Urothelium cell line (cell line): ENCODE results near the gene PHC2.

ENCODE experiments used
- DNase-seq: peaks from one replicate; pipeline ENCODE4 v3.0.0; 2011; ENCODE audit warnings: low spot score, mixed read lengths
- FAIRE-seq: peaks from 2 replicates; lab custom pipeline; 2011; peaks lifted over from hg19 to GRCh38; lab: Jason Lieb, UNC

Gene PHC2

DNA sequence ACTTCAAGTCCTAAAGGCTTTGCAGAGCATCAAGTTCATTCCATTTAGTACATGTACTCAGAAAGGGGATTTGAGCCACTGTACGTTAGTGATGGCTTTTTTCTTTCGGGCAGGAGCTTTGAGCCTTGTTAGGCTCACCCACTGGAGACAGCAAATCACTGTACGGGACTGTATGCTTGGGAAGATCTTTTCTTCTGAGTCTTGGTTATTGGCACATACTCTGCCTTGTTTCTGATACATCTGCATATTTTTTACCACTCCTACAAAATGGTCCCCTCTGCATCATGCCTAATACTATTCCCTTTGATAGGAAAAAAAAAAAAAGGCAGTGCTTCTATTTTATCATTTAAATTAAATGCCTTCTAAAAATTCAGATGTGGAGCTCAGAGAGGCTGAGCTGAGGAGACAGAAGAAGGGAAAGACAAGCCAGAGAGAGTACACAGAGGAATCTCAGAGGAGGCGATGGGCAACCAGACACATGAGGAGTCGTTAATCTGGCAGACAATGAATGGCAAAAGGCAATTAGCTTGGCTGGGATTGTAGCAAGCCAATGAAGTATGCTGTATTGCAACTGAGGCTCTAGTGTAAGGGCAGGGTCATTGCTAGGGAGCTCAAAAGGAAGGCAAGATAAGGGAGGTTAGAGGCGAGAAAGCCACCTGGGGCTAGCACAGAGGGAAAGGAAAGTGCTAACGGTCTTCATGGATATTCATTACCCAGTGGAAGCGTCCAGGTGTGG, 39.4 kb downstream of the PHC2 start:
- no peak for FAIRE-seq
- no peak for DNase-seq

DNA sequence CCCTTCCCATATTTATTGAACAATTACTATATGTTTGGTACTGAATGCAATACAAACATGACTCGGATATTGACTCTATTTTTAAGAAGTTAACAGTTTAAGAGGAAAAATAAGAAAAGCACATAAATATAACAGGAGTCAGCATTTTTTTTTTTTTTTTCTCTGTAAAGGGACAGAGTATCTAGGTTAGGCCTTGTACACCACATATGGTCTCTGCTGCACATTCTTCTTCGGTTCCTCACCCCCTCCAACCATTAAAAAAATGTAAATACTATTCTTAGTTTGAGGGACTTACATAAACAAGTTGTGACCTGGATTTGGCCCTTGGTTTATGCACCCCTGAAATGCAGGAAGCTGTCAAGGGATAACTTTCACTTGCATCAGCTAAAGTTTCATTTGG, 40.4 kb downstream of the PHC2 start:
- DNase-seq = no peak
- FAIRE-seq = no peak

DNA sequence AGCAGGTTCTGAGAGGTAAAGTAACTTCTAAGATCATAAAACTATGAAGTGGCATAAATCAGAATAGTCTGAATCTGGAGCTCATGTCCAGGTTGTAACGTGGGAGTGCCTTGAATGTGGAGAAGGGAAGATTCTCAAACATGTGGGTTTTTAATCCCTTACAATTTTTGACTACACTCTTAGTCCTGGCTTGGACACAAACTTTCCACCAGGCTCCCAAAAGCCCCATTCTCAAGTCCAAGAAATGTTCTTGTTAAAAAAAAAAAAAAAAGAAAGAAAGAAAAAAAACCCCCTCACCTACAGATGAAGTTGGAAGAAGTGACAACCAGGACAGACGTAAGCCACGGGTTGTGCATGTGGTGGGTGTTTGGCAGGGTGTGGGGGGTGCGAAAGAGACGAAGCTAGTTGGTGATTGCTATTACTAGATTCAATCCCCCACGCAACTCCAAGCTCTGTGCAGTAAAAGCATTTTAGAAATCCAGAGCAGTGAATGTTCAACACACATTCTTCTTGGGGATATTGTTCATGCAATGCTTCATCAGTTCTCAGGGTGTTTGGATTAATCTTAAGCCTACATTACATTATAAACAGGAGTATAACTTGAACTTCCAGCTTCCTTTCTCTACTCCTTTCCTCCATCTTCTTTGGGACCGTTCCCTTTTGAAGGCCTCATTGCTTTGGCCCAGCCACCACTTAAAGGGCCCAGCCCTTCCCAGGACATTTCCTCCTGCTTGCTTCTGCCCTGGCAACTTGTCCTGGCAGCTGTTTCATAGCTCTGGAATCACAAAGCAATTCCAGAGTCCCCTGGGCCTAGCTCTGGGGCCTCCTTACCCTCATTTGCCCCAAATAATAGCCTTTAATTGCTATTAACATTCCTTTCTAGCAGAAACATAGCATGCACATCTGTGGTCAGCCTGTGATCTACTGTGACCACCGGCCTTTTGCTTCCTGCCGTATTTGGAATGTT, 41.8 kb downstream of the PHC2 start:
- FAIRE-seq = no peak
- no peak for DNase-seq

DNA sequence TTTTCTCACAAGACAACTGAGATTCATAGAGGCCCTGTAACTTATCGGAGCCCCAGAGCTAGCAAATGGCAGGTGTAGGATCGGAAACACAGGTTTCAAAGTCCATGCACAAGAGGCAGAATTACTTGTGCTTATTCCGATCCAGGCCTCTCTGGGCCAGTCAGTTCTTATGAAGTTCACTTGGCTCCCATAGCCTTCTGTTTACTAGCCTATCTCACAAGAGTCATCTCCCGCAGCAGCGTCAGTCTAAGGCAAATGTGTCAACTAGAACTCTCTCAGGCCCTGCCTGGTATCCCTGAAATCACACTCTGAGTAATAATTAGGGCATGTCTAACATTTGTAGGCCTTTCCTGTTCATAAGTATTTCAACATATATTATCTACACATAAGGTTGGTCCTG, 43.3 kb downstream of the PHC2 start:
- DNase-seq (no peak), FAIRE-seq (no peak)

DNA sequence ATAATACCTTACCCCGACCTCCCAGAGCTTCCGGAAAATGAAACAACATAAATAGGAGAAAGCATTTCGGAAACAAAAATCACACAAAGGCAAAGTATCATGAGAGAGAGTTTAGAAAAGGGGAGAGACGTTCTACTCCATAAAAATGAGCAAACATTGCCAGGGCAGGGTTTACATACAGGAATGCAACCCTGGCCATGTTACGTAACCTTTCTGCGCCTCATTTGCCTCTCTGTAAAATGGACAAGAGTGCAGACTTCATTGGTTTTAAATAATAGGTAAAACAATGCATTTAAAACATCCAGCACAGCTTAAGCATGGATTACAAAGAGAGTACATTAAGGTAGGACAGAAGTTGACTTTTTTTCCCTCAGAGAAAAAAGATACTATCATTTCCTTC, 45.6 kb downstream of the PHC2 start:
- FAIRE-seq = no peak
- DNase-seq = no peak

DNA sequence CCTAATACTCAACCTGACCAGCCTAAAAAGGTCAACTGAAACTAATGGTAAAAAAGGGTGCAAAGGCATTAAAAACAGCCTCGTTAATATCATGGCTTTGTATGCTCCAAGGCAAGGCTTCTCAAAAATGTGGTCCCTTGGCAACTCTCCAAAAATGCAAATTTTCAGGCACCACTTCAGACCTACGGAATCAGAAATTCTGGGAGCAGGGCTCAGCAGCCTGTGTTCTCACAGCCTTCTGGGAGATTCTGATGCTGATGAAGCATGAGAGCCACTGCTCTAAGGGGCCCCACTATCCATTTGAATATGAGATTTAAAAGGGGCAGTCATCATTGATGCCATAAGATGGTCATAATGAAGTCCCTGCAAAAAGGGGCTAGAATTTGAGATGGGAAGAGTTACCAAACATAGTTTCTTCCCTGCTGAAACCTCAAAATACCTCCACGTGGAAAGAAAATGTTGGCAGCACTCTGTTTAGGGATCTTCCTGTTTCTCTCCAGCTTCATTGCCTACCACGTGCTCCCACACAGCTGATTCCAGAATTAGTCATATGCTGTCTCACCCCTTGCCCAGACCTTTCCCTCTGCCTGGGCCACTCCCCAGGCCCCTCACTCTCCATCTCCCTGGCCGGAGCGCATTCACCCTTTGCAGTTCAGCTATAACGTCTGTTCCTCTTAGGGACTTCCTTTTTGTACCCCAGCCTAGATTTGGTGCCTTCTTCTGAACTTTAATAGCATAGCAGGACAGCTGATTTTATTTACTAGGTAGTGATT, 46.7 kb downstream of the PHC2 start:
- FAIRE-seq (no peak), DNase-seq (peak; percentile 50)

DNA sequence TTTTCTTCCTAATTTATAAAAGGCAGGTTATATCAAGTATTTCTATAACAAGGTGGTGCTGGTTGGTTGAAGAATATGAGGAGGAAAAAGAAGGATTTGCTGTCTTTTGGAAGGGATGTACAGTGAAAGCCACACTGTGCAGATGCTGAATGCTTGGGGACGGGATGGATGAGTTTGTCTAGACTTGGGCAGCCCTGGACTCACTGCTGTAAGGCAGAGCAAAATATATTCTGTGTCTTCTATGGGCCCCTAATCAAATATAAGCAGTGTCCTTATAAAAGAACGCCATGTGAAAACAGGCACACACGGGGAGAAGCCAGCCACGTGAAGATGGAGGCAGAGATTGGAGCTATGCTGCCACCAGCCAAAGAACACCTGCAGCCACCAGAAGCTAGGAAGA, 47.4 kb downstream of the PHC2 start:
- no peak for FAIRE-seq
- DNase-seq = no peak

DNA sequence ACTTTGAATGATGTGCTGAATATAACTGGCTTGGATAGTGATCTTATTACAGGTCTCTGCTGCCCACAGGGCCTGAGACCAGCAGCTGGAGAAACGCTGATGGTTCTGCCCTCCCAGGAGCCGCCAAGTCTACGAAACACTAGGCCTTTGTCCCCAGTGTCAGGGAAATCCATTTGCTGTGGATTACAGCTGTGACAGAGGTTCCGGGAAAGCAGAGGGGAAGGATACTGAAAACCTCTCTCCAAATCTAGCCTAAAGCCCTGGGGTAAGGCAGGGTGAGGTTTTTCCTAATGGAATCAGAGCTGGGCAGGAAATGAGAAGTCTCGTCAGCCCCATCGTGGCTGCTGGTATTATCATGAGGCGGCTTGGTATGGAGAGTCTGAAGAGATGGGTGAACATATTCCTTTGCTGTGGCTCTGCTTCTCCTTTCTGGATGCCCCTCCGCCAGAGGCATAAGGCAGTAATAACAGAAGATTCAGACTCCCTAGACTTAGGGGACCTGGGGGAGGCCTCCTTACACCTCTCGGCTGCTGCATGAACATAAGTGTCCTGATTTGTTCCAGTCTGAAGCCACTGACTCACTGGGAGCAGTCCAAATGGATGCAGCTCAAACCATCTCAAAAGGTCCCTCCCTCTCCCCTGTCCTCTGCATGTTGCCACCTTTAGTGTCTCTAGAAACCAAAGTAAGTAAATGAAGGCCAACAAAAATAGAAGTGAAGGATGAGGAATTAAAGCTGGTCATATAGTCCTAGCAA, 48.1 kb downstream of the PHC2 start:
- no peak for DNase-seq
- no peak for FAIRE-seq

DNA sequence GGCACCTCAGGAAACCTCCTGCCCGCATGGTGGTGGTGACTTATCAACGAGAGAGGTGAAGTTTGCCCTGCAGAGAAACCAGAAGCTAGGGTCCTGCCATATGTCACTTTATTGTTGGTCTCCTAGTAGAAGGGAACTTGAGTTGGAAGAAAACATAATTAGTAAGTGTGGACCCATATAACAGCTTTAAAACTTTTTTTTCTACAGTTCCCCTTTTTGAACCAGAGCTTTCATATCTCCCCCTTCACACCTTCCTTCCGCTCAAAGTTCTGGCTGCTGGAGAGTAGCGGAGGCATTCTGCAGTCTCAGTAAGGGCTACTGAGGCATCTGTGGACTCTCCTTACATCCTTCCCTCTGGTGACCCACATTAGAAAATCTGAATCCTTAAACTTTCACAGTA, 48.9 kb downstream of the PHC2 start:
- no peak for DNase-seq
- no peak for FAIRE-seq

DNA sequence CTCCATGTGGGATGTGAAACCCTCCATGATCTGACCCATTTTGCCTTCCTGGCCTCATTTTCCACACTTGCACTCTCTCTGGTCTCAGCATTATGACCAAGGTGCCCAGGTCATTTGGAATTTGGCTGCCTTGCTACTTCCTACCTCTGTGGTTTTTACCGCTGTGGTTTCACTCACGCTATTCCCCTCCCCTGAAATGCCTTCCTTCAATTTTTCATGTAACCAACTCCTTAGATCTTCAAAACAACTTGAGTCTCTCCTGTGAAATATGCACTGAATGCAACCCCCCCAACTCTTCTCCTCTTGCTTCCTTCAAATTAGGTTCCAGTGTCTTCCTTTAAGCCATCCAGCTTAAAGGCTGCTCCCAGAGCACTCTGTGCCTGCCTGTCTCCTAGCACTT, 50.1 kb downstream of the PHC2 start:
- DNase-seq (no peak), FAIRE-seq (no peak)

DNA sequence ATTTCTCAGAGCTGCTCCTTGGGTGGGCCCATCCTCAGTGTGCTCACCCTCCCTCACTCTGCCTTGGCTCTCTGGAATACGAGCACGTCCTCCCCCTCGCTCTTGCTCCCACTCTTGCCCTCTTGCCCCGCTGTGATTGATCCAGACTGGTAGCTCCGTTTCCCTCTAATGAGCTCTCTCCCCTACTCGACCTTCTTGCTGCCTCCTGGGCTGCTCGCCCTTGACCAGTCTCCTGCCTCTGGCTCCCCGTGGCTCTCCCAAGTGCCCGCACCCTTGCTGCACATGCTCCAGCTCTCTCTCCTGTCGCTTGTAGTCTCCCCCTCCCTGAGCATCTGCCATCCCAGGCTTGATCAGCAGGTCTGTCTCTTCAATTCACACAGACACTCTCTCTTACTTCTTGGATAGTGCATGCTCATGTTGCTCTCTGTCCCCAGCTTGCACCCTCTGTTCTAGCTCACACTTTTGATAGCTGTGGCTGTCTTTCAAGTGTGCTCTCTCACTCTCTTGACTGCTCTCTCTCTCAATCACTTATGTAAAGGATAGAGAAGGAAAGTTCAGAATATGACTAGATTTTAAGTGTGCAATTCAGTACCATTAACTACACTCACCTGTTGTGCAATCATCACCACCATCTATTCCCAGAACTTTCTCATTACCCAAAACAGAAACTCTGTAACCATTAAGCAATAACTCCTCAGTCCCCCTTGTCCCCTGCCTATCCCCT, 51.1 kb downstream of the PHC2 start:
- DNase-seq (no peak), FAIRE-seq (peak; percentile 9)

DNA sequence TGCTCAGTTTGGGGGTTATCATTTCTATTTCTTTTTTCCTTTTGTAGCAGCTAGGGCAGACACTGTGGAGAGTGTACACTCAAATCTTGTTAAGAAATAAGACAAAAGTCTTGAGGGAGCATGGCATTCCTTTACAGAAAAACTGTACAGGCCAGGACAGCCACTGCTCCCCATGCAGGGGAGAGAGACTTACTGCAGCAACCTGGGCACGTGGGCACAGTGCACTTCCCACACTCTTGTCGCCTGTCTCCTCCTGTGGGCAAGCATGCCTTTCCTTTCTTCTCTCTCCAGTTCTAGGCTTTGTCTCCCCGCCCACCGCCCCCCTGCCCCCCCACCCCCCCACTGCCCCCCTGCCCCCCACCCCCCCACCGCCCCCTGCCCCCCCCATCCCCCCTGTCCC, 51.9 kb downstream of the PHC2 start:
- no peak for DNase-seq
- FAIRE-seq = no peak

DNA sequence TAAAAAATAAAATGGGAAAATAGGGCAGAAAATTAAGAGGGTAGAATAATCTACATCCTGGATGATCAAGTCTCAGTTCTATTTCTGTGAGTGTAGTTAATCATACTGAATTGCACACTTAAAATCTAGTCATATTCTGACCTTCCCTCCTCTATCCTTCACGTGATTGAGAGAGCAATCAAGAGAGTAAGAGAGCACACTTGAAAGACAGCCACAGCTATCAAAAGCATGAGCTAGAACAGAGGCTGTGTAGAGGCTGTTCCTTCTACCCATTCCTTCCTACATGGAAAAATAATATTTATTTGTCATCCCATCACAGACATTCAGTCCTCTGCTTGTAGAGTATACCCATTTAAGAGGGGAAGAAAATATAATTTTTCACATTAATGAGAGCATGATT, 52.4 kb downstream of the PHC2 start:
- DNase-seq (no peak), FAIRE-seq (no peak)

DNA sequence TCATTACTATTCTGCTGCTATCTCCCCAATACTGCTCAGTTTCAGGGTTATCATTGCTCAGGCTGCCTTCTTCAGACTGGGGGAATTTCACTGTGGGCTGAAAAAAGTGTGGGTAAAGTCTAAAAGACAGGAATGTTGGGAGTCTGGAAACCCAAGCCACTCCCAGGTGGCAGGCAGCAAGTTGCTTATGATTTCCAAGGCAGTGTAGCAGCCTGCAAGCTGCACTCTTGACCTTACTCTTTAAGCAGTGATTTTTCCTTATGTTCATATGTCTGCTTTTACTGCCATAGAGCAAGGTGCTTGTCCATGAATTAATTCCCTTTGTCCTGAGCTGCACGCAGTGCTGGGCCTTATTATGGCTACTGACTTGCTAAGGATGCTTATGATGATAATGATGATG, 53.1 kb downstream of the PHC2 start:
- FAIRE-seq (no peak), DNase-seq (no peak)

DNA sequence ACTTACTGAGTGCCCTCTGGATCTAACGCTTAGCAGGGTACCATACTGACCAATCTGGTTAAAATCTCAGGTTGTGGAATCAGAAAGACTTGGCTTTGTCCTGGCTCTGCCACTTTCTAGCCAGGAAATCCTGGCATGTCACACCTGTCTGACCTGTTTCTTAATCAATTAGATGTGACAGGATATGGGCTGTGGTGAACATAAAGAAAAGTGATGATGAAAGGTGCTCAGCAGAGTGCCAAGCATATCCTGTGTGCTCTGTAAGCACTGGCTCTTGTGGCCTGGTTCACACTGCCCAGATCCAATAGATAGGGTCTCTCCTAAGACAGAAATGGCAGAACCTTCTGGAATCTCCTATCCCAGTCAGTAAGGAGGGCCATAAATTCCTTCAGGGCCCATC, 53.9 kb downstream of the PHC2 start:
- no peak for DNase-seq
- FAIRE-seq = no peak

DNA sequence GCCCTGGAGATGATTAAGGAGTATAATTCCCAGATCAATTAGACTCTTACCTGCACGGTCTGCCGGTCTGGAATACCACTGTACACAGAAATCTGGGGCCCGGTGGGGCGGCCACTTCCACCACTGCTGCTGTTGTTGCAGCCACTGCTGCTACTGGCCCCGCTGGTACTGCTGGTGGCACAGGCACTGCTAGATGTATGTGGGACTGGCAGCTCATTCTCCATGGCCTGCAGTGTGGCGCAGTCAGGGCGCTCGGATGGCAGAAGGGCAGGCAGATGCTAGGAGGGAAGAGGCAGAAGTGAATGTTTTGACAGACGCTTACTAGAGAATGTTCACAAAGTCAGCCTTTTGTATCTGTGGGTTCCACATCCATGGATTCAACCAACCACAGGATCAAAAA, 55.6 kb downstream of the PHC2 start:
- no peak for DNase-seq
- no peak for FAIRE-seq

DNA sequence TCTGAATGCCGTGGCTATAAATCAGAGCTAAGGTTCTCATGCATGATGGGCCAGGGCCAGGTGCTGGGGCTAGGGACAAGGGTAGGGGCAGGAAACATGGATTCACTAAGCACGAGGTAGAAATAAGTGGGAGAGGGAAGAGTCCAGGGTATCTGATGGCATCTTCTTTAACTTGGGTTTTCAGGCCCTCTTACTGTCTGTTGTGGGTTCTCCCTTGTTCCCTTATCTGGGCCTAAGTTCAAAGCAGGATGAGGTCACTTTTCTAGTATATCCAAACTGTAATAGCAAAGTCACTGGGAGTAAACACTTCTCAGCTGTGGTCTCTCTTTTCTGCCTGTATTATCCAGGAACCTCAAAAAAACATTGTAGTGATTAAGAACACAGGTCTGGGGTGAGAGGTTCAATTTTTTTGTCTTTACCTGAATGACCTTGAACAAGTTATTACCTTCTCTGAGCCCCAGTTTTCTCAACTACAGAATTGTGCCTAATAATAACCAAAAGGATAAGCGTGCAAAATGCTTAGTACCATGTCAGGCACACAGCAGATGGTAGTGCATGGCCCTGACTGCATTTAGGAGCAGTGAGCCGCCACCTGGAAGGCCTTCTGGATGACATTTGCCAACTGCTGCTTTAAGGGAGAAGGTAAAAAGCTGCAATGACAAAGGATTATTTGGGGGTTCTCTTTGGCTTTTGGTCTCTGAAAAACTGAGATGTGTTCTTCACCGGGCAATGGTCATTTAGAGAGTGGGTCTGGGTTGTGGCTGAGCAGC, 56.4 kb downstream of the PHC2 start:
- no peak for FAIRE-seq

DNA sequence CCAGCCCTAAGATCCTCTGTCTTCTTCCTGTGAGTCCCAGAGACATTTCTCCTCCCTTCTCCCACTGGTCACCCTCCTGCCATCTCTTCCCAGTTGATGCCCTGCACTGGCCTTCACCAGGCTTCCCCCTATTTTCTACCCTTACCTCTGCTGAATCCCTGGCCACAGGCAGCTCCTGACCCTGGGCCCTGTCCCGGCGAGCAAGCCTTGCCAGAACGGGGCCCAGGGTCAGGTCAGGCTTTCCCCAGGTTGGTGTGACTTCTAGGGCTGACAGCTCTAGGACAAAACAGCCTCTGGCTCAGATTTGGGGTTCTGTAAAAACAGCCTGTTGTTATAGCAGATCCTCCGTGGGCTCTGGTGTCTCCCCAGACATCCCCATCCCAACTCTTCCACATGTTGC, 57.3 kb downstream of the PHC2 start:
- no peak for FAIRE-seq

More for the DNA sequence above, 56.4 kb downstream of the PHC2 start:
- DNase-seq = no peak

DNA sequence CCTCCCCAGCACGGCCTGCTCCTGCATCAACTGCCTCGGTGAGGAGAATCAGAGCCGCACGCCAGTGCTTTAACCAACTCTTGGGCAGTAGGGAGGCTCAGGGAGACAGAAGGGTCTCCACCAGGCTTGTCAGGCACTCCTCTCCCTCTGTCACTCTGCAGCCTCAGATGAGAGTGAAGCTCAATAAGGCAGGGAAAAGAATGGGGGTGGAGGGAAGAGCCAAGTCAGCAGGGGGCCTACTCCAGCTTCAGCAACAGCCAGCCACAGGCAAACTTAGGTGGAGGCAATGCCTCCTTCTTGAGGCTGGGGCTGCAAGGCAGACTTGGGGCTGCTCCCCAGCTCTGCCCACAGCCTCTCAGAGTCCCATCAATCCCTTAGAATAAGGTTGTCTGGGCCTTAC, 58.2 kb downstream of the PHC2 start:
- DNase-seq (no peak), FAIRE-seq (no peak)

More for the DNA sequence above, 57.3 kb downstream of the PHC2 start:
- DNase-seq = no peak
